Left renal pelvis (tissue), 4 donors: ENCODE data around the gene BARHL2. TPM values are rescaled to one million over a fixed set of nuclear protein-coding genes. Genes with fewer than 3 reads are reported as not detected.

Experiments
- DNase-seq, 4 donors: peaks; one replicate each; pipeline ENCODE4 v3.0.0-alpha.2; 2013; ENCODE audit warnings: low read depth in 4 of 4, low spot score in 3 of 4
- polyA plus RNA-seq, 4 donors: library from polyadenylated mRNA; unstranded; fragments of 120-200 nt; gene quantifications; one replicate each; pipeline ENCODE4 v1.2.1, GENCODE V29; 2013; ENCODE audit not compliant: insufficient read length in 4 of 4

BARHL2 gene
- polyA plus RNA-seq, result not detected

GRCh38 chr1:90716552-90717355 is at the start of gene BARHL2:
TSS of gene BARHL2 (minus strand) at chr1:90717302. CDS start at chr1:90717195, 107 bp downstream.
- DNase-seq, result no peak

- no peak for DNase-seq
Observed at GRCh38 chr1:90763930-90764329, 46.8 kb upstream of the BARHL2 start.

- DNase-seq, result no peak
Observed at GRCh38 chr1:90763506-90763905, 46.4 kb upstream of the BARHL2 start.

GRCh38 chr1:90761781-90762589 is 44.9 kb upstream of the BARHL2 start:
- DNase-seq, result peak in 1 of 4 donors; percentile 2

GRCh38 chr1:90761156-90761555 is 44.1 kb upstream of the BARHL2 start:
- no peak for DNase-seq

GRCh38 chr1:90753556-90753955 is 36.5 kb upstream of the BARHL2 start:
- no peak for DNase-seq

GRCh38 chr1:90748668-90749067 is 31.6 kb upstream of the BARHL2 start:
- DNase-seq, result no peak

- no peak for DNase-seq
Observed at GRCh38 chr1:90746857-90747256, 29.8 kb upstream of the BARHL2 start.

- no peak for DNase-seq
Observed at GRCh38 chr1:90745972-90746371, 28.9 kb upstream of the BARHL2 start.

DNA sequence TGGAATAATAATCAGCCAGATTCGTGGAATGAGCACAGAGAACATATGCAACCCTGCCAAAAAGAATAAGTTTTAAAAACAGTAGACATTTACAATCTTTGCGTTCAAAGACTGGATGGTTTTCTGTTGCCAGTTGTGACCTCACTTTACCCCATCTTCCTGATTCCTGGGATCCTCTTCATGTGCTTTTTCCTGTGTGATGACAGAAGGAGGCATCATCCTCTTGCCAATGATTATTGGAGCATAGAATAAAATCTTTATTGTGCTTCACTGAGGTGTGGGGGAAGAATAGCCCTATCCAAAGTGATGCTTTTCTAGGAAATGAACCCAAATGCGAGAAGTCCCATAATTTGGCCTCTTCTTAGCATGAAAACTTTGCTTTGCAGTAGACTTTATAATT is 15.0 kb upstream of the BARHL2 start:
- no peak for DNase-seq

- DNase-seq, result no peak
Observed at GRCh38 chr1:90731382-90732050, 14.4 kb upstream of the BARHL2 start.

DNA sequence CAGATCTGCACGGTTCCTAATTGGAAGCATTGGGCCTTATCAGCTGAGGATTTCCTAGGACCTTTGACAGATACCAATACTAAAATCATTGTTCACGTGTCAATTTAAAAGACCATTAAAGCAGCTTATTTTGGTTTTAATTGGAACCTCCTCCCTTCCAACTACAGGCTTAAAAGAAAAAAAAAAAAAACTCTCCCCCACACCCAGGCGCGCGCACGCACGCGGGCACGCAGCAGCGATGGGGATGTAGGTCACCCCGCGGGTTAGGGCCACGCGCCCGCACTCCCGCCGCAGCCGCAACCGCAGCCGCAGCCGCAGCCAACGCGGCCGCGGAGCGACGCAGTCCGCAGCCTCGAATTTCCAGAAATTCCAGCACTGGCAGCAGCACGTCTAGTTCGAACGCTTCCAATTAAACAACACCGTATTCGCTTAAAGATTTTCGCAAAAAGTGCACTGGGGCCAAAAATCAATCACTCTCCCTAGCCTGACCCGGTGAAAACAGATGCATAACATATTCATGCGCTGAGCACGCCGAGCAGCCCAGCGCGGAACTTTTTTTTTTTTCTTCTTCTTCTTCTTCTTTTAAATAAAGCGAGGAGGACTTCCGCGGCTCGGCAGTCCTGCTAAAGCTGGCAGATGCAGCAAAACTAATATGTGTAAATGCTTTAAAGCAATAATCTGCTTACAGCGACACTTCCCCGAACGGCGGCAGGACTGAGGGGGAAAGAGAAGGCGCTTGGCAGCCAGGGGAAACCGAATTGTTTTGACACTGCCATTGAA is 13.3 kb upstream of the BARHL2 start:
- DNase-seq, result no peak

- DNase-seq, result no peak
Observed at GRCh38 chr1:90729504-90730242, 12.6 kb upstream of the BARHL2 start.

- no peak for DNase-seq
Observed at GRCh38 chr1:90728502-90729287, 11.6 kb upstream of the BARHL2 start.

DNA sequence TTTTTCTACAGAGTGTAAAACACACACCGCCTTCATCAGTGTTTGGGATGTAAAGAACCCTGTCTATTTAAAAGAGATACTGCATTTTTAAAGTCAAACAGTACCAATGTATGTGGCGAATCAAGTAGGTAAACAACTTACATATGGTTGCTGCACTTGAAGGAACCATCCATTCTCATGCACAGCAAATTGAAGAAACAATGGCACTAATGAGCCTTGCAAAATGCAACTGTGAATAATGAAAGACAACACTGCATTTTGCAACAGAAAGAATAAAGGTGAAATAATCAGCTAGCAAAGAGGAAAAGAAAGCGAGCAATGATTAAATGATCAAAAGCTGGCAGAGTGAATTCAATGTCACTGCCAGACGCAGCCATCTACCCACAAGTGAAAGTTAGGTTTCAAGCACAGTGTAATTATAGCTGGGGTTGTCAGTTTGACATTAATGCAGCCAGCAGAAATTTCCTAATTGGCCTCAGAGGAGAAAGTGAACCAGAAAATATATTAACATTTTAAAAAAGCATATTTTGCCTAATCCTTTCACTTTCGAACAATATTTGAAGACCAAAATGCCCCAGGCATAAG is 10.9 kb upstream of the BARHL2 start:
- DNase-seq, result no peak

GRCh38 chr1:90726986-90727480 is 9.9 kb upstream of the BARHL2 start:
- DNase-seq, result no peak

GRCh38 chr1:90726425-90726985 is 9.4 kb upstream of the BARHL2 start:
- no peak for DNase-seq
